SKM-1 treated with dmso at 0.1 percent for 144 hours (cell line): ENCODE measurements around the gene RHPN2.
"Not testable (repeated sequence)": the region's sequence is repeated elsewhere in the genome, so short reads cannot be mapped to it uniquely, and the experiment has no call there.

Source experiments
- DNase-seq: peaks from one replicate; lab custom pipeline; 2025; ENCODE audit not compliant: unreplicated experiment; lab: John Stamatoyannopoulos, UW

RHPN2 gene

GRCh38 chr19:33066543-33066942 is 1.9 kb upstream of the RHPN2 start:
- no peak for DNase-seq

GRCh38 chr19:33064458-33064791 is 263 bp downstream of the RHPN2 start:
- no peak for DNase-seq

- no peak for DNase-seq
These were observed 783 bp downstream of the RHPN2 start for GRCh38 chr19:33063753-33064457.

GRCh38 chr19:33063356-33063752 is 1.3 kb downstream of the RHPN2 start:
- no peak for DNase-seq

- DNase-seq = no peak
These were observed 1.8 kb downstream of the RHPN2 start for GRCh38 chr19:33062902-33063301.

GRCh38 chr19:33060586-33060985 is 4.1 kb downstream of the RHPN2 start:
- no peak for DNase-seq

GRCh38 chr19:33055718-33056117 is 9.0 kb downstream of the RHPN2 start:
- no peak for DNase-seq

GRCh38 chr19:33054623-33055022 is 10.1 kb downstream of the RHPN2 start:
- no peak for DNase-seq

GRCh38 chr19:33052352-33052972 is 12.2 kb downstream of the RHPN2 start:
- no peak for DNase-seq

- DNase-seq = no peak
These were observed 14.6 kb downstream of the RHPN2 start for GRCh38 chr19:33050110-33050509.

- DNase-seq = no peak
These were observed 15.6 kb downstream of the RHPN2 start for GRCh38 chr19:33048806-33049676.

GRCh38 chr19:33047422-33047821 is 17.3 kb downstream of the RHPN2 start:
- no peak for DNase-seq

- not testable (repeated sequence) for DNase-seq
These were observed 22.9 kb downstream of the RHPN2 start for GRCh38 chr19:33041828-33042160.

- no peak for DNase-seq
These were observed 23.5 kb downstream of the RHPN2 start for GRCh38 chr19:33040994-33041827.

- no peak for DNase-seq
These were observed 24.9 kb downstream of the RHPN2 start for GRCh38 chr19:33039815-33040214.

GRCh38 chr19:33039108-33039599 is 25.5 kb downstream of the RHPN2 start:
- DNase-seq = no peak

GRCh38 chr19:33037168-33038025 is 27.3 kb downstream of the RHPN2 start:
- DNase-seq = not testable (repeated sequence)

GRCh38 chr19:33036370-33037167 is 28.1 kb downstream of the RHPN2 start:
- DNase-seq = not testable (repeated sequence)

GRCh38 chr19:33035461-33035860 is 29.2 kb downstream of the RHPN2 start:
- no peak for DNase-seq
